Type B pancreatic cell (in vitro differentiated cells): ENCODE measurements around the gene KRTAP5-7. TPM values are rescaled to one million over a fixed set of nuclear protein-coding genes. Genes with fewer than 3 reads are reported as not detected.

Experiments
- DNase-seq: peaks from one replicate; pipeline ENCODE4 v3.0.0; 2021; ENCODE audit warnings: mixed read lengths; ENCODE audit not compliant: unreplicated experiment; ENCODE audit errors: extremely low spot score
- H3K27ac Mint-ChIP-seq: 2 replicates; pipeline ENCODE4 v1.8.0; 2021; ENCODE audit warnings: mild to moderate bottlenecking, mixed read lengths
- H3K27me3 Mint-ChIP-seq: 2 replicates; pipeline ENCODE4 v1.8.0; 2021; ENCODE audit warnings: mixed read lengths
- H3K36me3 Mint-ChIP-seq: 2 replicates; pipeline ENCODE4 v1.8.0; 2021; ENCODE audit warnings: mixed read lengths
- H3K4me1 Mint-ChIP-seq: one replicate; pipeline ENCODE4 v1.8.0; 2021; ENCODE audit warnings: mixed read lengths; ENCODE audit not compliant: unreplicated experiment
- H3K4me3 Mint-ChIP-seq: 2 replicates; pipeline ENCODE4 v1.8.0; 2021; ENCODE audit warnings: mild to moderate bottlenecking, mixed read lengths
- H3K9me3 Mint-ChIP-seq: 2 replicates; pipeline ENCODE4 v1.8.0; 2021; ENCODE audit warnings: mixed read lengths
- total RNA-seq: library from RNA; stranded (reverse); gene quantifications from 2 replicates; pipeline ENCODE4 v1.2.1, GENCODE V29; 2021; ENCODE audit warnings: low replicate concordance
- TF ChIP-seq, protein P1 (sequence below): fragments of 200-600 bp; sonication (generic); conservative IDR thresholded peaks from 2 replicates; pipeline ENCODE4 v1.5.0; 2021; ENCODE audit warnings: antibody characterized with exemption, mild to moderate bottlenecking

Gene KRTAP5-7
- total RNA-seq, 1 donor from 2014 or later: not detected

DNA sequence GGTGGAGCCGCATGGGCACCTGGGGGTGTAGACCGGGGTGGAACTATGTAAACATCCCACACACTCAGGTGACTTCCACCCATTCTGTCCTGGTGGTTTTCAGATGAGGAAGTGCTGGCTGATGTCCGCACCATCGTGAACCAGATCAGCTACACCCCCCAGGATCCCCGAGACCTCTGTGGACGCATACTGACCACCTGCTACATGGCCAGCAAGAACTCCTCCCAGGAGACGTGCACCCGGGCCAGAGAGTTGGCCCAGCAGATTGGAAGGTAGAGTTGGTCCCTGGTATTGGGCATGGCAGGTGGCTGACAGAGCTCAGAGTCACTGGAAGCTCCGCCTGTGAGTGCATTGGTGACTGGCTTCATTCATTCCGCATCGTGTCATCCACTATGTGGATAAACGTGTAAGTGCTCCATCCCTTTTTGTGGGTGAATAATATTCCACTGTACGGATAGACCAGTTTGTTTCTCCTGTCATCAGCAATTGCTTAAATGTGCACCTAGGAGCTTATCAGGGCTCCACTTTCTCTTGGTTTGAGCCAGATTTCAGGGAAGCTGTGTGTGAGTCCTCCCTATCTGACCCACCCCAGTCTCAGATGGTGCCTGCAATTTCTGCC, 44.2 kb upstream of the KRTAP5-7 start:
- Mint-ChIP-seq H3K9me3 (no peaks in the 10 kb centered on the region), H3K27ac (no peak overlapping the region), H3K4me1 (peaks cover 8% of the 10 kb centered on the region), H3K27me3 (no peaks in the 10 kb centered on the region), H3K4me3 (no peak overlapping the region), H3K36me3 (peaks cover 56% of the 10 kb centered on the region)
- no peak for DNase-seq
- TF ChIP-seq, protein P1, sequence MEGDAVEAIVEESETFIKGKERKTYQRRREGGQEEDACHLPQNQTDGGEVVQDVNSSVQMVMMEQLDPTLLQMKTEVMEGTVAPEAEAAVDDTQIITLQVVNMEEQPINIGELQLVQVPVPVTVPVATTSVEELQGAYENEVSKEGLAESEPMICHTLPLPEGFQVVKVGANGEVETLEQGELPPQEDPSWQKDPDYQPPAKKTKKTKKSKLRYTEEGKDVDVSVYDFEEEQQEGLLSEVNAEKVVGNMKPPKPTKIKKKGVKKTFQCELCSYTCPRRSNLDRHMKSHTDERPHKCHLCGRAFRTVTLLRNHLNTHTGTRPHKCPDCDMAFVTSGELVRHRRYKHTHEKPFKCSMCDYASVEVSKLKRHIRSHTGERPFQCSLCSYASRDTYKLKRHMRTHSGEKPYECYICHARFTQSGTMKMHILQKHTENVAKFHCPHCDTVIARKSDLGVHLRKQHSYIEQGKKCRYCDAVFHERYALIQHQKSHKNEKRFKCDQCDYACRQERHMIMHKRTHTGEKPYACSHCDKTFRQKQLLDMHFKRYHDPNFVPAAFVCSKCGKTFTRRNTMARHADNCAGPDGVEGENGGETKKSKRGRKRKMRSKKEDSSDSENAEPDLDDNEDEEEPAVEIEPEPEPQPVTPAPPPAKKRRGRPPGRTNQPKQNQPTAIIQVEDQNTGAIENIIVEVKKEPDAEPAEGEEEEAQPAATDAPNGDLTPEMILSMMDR: no peak

DNA sequence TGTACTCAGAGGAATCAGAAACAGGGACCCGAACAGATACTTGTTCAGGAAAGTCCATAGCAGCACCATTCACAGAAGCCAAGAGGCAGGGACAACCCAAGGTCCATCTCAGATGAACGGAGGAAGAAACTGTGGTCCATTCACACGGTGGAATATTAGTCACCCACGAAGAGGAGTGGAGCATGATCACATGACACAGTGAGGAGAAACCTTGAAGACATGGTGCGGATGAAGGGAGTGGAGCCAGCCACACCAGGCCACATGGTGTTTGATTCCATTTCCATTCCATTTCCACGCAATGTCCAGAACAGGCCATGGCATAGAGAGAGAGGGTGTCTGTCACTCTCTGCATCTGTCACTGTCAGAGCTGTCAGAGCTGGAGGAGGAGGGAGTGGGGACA, 43.4 kb upstream of the KRTAP5-7 start:
- no peaks in the 10 kb centered on the region for H3K9me3 Mint-ChIP-seq
- no peak overlapping the region for H3K27ac Mint-ChIP-seq
- H3K4me1 Mint-ChIP-seq: peaks cover 14% of the 10 kb centered on the region
- H3K36me3 Mint-ChIP-seq: peaks cover 61% of the 10 kb centered on the region
- H3K27me3 Mint-ChIP-seq: no peaks in the 10 kb centered on the region
- DNase-seq: no peak
- TF ChIP-seq, protein P1: no peak
- no peak overlapping the region for H3K4me3 Mint-ChIP-seq

DNA sequence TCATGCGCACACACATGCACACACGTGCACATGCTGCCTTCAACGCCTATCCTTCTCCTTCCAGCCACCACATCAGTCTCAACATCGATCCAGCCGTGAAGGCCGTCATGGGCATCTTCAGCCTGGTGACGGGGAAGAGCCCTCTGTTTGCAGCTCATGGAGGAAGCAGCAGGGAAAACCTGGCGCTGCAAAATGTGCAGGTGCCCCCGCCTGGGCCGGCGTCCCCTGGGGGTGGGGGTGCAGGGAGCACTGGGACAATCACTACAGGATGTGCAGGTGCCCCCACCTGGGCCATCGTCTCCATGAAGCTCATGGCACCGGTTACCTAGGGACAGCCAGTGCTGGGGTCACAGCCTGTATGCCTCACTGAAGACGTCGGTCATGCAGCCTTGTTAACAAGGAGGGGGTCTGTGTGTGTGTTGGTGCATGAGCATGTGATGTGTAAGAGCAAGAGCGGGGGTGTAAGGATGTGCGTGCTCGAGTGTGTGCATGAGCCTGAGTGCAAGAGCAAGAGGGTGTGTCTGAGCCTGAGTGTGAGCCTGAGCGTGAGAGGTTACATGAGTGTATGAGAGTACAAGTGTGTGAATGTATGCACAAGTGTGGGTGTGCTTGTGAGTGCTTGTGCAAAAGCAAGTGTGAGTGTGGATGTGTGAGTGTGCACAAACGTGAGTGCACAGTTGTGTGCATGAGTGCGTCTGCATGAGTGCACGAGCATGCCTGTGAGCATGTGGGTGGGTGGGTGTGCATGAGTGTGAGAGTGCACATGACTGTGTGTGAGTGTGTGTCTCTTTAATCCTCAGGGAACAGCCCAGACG, 42.6 kb upstream of the KRTAP5-7 start:
- DNase-seq: no peak
- peaks cover 22% of the 10 kb centered on the region for H3K4me1 Mint-ChIP-seq
- no peaks in the 10 kb centered on the region for H3K27me3 Mint-ChIP-seq
- H3K9me3 Mint-ChIP-seq: no peaks in the 10 kb centered on the region
- H3K36me3 Mint-ChIP-seq: peaks cover 61% of the 10 kb centered on the region
- no peak overlapping the region for H3K27ac Mint-ChIP-seq
- TF ChIP-seq, protein P1: no peak
- H3K4me3 Mint-ChIP-seq: no peak overlapping the region

DNA sequence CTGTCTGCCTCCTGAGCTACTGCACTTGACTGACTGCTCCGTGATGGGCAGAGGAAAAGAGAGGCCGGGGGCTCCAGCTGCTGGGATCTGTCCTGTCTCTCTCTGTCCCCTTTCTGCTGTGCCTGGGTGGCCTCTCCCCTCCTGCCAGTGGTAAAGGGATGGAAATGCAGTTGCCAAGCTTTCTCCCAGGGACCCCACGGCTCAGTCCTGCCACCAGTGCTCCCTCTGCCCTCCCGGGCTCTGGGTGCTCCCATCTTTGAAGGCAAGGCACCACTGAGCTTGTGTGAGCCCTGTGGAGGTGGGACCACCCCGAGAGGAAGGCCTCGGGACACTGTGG, 42.0 kb upstream of the KRTAP5-7 start:
- peaks cover 55% of the 10 kb centered on the region for H3K36me3 Mint-ChIP-seq
- H3K27ac Mint-ChIP-seq: no peak overlapping the region
- H3K4me3 Mint-ChIP-seq: no peak overlapping the region
- no peaks in the 10 kb centered on the region for H3K9me3 Mint-ChIP-seq
- TF ChIP-seq, protein P1: no peak
- no peak for DNase-seq
- H3K4me1 Mint-ChIP-seq: peaks cover 22% of the 10 kb centered on the region
- H3K27me3 Mint-ChIP-seq: no peaks in the 10 kb centered on the region

DNA sequence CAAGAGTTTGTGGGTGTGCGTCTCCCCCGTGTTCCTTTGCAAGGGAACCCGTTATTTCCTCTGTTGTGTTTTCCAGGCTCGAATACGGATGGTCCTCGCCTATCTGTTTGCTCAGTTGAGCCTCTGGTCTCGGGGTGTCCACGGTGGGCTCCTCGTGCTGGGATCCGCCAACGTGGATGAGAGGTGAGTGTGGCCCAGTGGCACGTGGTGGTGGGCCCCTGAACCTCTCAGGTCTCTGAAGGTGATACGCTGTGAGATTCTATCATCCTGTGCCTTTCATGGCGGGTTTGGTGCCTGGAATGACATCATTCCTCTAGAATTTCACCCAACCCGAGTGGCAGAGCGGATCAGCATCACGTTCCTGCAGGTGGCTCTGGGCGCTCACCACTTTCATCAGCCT, 41.6 kb upstream of the KRTAP5-7 start:
- TF ChIP-seq, protein P1: no peak
- Mint-ChIP-seq H3K4me3 (no peak overlapping the region), H3K4me1 (peaks cover 22% of the 10 kb centered on the region), H3K36me3 (peaks cover 53% of the 10 kb centered on the region), H3K27me3 (no peaks in the 10 kb centered on the region), H3K9me3 (no peaks in the 10 kb centered on the region), H3K27ac (no peak overlapping the region)
- no peak for DNase-seq
